IPS DF 6.9 (cell line): ENCODE measurements around the gene NOD2.

ENCODE experiments used
- DNase-seq: peaks from one replicate; pipeline ENCODE4 v3.0.0-alpha.2; 2013; ENCODE audit warnings: low read depth, low spot score
- H3K27ac ChIP-seq: one replicate; pipeline ENCODE4 v1.5.1; 2013; ENCODE audit warnings: low read length, control low read depth
- H3K27me3 ChIP-seq: 2 replicates; pipeline ENCODE4 v1.6.1; 2013; ENCODE audit warnings: mild to moderate bottlenecking, low read length; ENCODE audit not compliant: control insufficient read depth, insufficient read depth
- H3K36me3 ChIP-seq: 2 replicates; pipeline ENCODE4 v1.6.1; 2013; ENCODE audit warnings: low read length; ENCODE audit not compliant: control insufficient read depth, insufficient read depth
- H3K4me1 ChIP-seq: 2 replicates; pipeline ENCODE4 v1.6.1; 2013; ENCODE audit warnings: low read length; ENCODE audit not compliant: control insufficient read depth, insufficient read depth
- H3K4me3 ChIP-seq: 2 replicates; pipeline ENCODE4 v1.5.1; 2013; ENCODE audit warnings: mild to moderate bottlenecking, low read length
- H3K9me3 ChIP-seq: 2 replicates; pipeline ENCODE4 v1.6.1; 2013; ENCODE audit warnings: low read length, inconsistent platforms; ENCODE audit not compliant: control insufficient read depth, insufficient read depth
- WGBS: extraction: QIAGEN DNeasy Blood & Tissue Kit; methylation state at CpG from one replicate; pipeline ENCODE4 v1.1.7; 2013; ENCODE audit warnings: mixed read lengths, missing lambda C conversion rate; ENCODE audit not compliant: insufficient read length, insufficient coverage; 5-methylcytosine and 5-hydroxymethylcytosine counted together

The NOD2 gene

GRCh38 chr16:50657241-50657640 is 36.2 kb upstream of the NOD2 start:
- Histone ChIP-seq H3K4me3 (no peak overlapping the region), H3K9me3 (no peaks in the 10 kb centered on the region), H3K27ac (no peak overlapping the region), H3K36me3 (no peaks in the 10 kb centered on the region), H3K27me3 (no peaks in the 10 kb centered on the region), H3K4me1 (no peaks in the 10 kb centered on the region)
- no peak for DNase-seq
- no CpG with 5 or more reads among the region's 5 CpGs for whole genome bisulfite sequencing

DNA sequence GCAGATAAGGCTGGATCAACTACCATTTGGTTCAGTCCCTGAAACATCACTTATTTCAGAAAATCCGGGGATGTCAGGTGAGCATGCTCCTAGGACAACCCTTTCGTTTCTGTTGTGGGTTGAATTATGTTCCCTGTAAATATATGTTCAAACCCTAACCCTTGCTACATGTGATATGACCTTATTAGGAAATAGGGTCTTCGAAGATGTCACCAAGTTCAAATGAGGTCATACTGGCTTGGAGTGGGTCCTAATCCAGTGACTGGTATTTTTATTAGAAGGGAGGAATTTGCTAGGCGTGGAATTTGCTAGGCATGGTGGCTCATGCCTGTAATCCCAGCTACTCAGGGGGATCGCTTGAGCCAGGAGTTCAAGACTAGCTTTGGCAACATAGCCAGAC is 33.6 kb upstream of the NOD2 start:
- no CpG with 5 or more reads among the region's 5 CpGs for WGBS
- no peak for DNase-seq

DNA sequence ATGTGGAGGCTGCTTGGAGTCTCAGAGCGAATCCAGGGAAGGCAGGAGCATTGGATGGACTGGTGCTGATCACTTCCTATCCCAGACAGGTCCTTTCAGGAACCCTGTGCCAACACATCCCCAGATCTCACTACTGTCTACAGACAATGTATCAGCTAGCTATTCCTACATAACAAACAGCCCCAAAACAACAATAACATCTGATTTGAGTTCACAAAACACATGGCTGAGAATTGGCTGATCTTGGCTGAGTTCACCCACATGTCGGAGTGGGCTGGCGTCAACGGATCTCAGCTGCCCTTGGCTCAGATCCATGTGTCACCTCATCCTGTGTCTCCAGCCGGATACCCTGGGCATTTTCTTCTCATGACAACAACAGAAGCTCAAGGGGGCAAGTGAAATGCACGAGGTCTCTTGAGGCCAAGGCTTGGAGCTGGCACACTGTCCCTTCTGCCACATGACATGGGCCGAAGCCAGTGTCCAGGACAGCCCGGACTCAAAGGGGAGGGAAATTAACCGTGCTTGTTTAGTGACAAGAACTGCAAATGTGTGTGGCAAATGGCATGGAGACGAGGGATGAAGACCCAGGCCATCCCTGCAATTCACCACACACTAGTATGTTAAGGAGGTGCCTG is 31.0 kb upstream of the NOD2 start:
- H3K4me3 ChIP-seq = no peak overlapping the region
- WGBS = no CpG with 5 or more reads among the region's 10 CpGs
- no peaks in the 10 kb centered on the region for H3K36me3 ChIP-seq

More for the DNA sequence above, 33.6 kb upstream of the NOD2 start:
- Histone ChIP-seq H3K36me3 (no peaks in the 10 kb centered on the region), H3K27ac (no peak overlapping the region), H3K4me1 (no peaks in the 10 kb centered on the region), H3K9me3 (no peaks in the 10 kb centered on the region), H3K4me3 (no peak overlapping the region), H3K27me3 (no peaks in the 10 kb centered on the region)

GRCh38 chr16:50664270-50664669 is 29.1 kb upstream of the NOD2 start:
- H3K4me3 ChIP-seq = no peak overlapping the region
- H3K27me3 ChIP-seq = no peaks in the 10 kb centered on the region
- H3K27ac ChIP-seq = no peak overlapping the region
- no peaks in the 10 kb centered on the region for H3K36me3 ChIP-seq
- DNase-seq = no peak
- H3K4me1 ChIP-seq = no peaks in the 10 kb centered on the region
- no peaks in the 10 kb centered on the region for H3K9me3 ChIP-seq
- WGBS = no CpG with 5 or more reads among the region's 5 CpGs

More for the DNA sequence above, 31.0 kb upstream of the NOD2 start:
- Histone ChIP-seq H3K27ac (no peak overlapping the region), H3K9me3 (no peaks in the 10 kb centered on the region), H3K27me3 (no peaks in the 10 kb centered on the region), H3K4me1 (no peaks in the 10 kb centered on the region)
- no peak for DNase-seq

DNA sequence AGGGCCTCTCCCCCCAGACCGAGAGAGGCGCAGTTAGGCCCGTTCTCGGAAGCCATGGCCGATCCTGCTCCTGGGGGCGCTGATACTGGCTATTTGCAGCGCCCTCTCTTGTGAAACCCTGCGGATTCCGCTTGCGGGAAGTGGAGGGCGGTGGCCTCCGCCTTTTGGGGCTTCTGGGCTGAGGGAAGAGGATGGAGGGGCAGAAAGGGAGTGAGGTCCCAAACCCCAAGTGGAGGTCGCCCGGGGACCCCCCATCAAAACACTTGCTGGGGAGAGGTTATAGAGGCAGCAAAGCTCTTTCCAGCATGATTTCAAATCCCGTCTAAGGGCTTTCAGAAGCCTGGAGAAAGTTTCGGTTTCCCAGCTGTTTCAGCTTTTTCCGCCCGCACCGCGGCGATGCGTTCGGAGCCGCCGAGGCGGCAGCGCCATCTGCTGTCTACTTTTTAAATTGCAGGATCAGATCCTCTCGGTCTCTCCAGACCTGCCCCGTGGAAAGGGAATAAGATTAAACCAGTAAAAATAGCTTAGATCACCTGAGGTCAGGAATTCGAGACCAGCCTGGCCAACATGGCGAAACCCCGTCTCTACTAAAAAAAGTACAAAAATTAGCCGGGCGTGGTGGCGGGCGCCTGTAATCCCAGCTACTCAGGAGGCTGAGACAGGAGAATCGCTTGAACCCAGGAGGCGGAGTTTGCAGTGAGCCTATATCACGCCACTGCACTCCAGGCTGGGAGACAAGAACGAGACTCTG is 28.1 kb upstream of the NOD2 start:
- no peak overlapping the region for H3K27ac ChIP-seq
- DNase-seq = peak; percentile 67
- peak overlapping the region; percentile 37; the same call in 1 of the 2 replicates for H3K4me3 ChIP-seq
- H3K27me3 ChIP-seq = no peaks in the 10 kb centered on the region
- H3K36me3 ChIP-seq = no peaks in the 10 kb centered on the region
- H3K9me3 ChIP-seq = no peaks in the 10 kb centered on the region
- no peaks in the 10 kb centered on the region for H3K4me1 ChIP-seq
- WGBS = no CpG with 5 or more reads among the region's 40 CpGs

GRCh38 chr16:50666658-50667496 is 26.5 kb upstream of the NOD2 start:
- H3K9me3 ChIP-seq = 0 out of 2 replicates have a peak, but pooled peaks cover under 1% of the 10 kb centered on the region
- H3K4me1 ChIP-seq = no peaks in the 10 kb centered on the region
- no peak overlapping the region for H3K27ac ChIP-seq
- H3K36me3 ChIP-seq = no peaks in the 10 kb centered on the region
- no CpG with 5 or more reads among the region's 9 CpGs for WGBS
- no peak for DNase-seq
- H3K4me3 ChIP-seq = no peak overlapping the region
- no peaks in the 10 kb centered on the region for H3K27me3 ChIP-seq

DNA sequence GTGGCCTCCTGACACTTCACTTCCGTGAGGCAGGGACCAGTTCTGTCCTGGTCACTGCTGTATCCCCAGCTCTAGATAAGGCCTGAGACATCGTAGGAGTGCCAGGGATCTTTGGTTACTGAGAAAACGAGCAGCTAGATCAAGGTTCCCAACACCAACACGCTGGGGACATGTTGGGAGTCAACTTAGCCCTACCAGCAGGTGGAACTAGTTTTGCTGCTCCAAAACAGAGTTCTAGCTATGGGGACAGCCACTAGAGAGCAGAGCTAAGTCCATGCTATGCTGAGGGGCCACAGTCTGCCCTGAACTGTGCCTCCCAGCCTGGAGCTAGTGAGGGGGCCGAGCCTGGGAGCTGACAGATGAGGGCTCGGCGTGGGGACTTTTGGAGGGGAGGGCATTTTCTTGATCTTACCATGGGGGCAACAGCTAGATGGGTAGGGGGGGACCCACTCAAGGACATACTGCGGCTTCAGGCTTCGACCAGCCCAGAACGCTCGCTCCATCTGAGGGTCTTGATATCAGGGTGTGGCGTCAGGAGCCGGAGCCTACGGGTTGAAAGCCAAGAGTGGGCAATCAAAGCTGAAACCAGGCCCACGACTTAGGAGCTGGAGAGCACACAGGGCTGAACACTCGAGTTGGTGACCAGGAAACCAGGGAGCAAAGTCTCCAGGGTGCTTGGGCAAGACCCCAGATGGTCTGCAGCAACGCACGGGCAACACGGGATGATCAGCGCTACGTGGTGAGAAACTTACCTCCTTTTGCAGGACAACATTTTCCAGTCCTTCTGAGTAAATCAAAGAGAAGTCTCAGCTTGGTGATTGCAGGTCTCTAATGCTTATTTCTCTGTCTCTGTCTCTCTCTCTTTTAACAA is 25.7 kb upstream of the NOD2 start:
- Histone ChIP-seq H3K9me3 (0 out of 2 replicates have a peak, but pooled peaks cover 4% of the 10 kb centered on the region), H3K27me3 (no peaks in the 10 kb centered on the region), H3K4me1 (no peaks in the 10 kb centered on the region), H3K4me3 (no peak overlapping the region), H3K36me3 (no peaks in the 10 kb centered on the region), H3K27ac (no peak overlapping the region)
- no CpG with 5 or more reads among the region's 21 CpGs for WGBS
- DNase-seq = no peak

- no peak overlapping the region for H3K4me3 ChIP-seq
- no CpG with 5 or more reads among the region's 5 CpGs for WGBS
- 0 out of 2 replicates have a peak, but pooled peaks cover 4% of the 10 kb centered on the region for H3K9me3 ChIP-seq
- H3K27me3 ChIP-seq = no peaks in the 10 kb centered on the region
- no peaks in the 10 kb centered on the region; the same call in 1 of the 2 replicates for H3K4me1 ChIP-seq
- no peaks in the 10 kb centered on the region for H3K36me3 ChIP-seq
- DNase-seq = no peak
- H3K27ac ChIP-seq = no peak overlapping the region
Measured at GRCh38 chr16:50668368-50669008, 24.9 kb upstream of the NOD2 start.

- no peak overlapping the region for H3K27ac ChIP-seq
- no peak for DNase-seq
- H3K36me3 ChIP-seq = no peaks in the 10 kb centered on the region
- no peak overlapping the region for H3K4me3 ChIP-seq
- H3K27me3 ChIP-seq = no peaks in the 10 kb centered on the region
- no peaks in the 10 kb centered on the region; the same call in 1 of the 2 replicates for H3K4me1 ChIP-seq
- H3K9me3 ChIP-seq = 0 out of 2 replicates have a peak, but pooled peaks cover 4% of the 10 kb centered on the region
- no CpG with 5 or more reads among the region's 4 CpGs for WGBS
Measured at GRCh38 chr16:50669741-50670140, 23.7 kb upstream of the NOD2 start.
